ENCODE data around the gene C19orf38.
"Not testable (repeated sequence)": the region's sequence is repeated elsewhere in the genome, so short reads cannot be mapped to it uniquely, and the experiment has no call there.

Gene C19orf38

DNA sequence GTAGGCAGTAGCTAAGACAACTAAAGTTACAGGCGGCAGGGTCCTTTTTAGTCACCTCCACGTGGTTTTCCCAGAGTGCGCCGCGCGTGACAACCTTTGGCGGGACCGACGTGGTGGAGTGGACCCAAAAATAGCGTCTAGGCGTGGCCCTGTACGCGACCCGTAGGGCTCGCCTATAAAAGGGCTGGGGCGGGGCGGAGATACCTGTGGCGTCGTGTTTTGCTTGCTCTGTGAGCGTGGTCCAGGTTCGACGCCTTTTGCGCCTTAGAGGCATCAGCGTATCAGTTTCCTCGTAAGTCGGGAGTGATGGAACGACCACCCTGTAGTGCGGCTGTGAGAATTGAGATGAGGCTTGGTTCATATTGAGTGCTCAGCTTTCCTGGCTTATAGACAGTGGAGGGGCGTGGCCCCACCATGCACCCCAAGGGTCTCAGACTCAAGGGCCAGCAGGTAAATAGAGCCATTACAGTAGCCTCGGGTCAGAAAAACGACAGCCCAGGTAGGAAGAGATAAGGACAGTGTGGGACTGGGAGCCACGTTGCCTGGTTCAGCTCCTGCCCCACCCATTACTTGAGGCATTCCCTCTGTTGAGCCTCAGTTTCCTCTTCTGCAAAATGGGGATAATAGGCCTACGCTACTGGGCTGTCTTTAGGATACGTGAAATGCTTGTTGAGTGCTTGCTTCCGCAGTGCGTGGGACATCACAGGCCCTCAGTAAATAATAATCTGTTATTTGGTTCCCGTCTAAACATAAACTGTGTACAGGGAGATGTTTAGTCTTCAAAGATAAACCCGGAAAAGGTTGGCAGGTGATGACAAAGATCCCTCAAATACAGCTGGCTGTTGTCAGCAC, 11.5 kb upstream of the C19orf38 start:
- peaks cover 23% of the 10 kb centered on the region for H3K36me3 ChIP-seq (ENCODE audit: control insufficient read depth, insufficient read depth, low read length)
- peak overlapping the region; percentile 91 for H3K9ac ChIP-seq (ENCODE audit: low read length)
- H3K9me3 ChIP-seq (ENCODE audit: control insufficient read depth, insufficient read depth, low read depth, low read length): peaks cover 7% of the 10 kb centered on the region; the same call in 1 of the 2 replicates
- H3K4me1 ChIP-seq (ENCODE audit: control insufficient read depth, insufficient read depth, low read length): no peaks in the 10 kb centered on the region
- peak overlapping the region; percentile 99 for H3K27ac ChIP-seq (ENCODE audit: low read depth, low read length)
- H3K27me3 ChIP-seq (ENCODE audit: control insufficient read depth, insufficient read depth, low read length): no peaks in the 10 kb centered on the region
- peak overlapping the region; percentile 80 for H3K4me3 ChIP-seq (ENCODE audit: low read depth, low read length)

DNA sequence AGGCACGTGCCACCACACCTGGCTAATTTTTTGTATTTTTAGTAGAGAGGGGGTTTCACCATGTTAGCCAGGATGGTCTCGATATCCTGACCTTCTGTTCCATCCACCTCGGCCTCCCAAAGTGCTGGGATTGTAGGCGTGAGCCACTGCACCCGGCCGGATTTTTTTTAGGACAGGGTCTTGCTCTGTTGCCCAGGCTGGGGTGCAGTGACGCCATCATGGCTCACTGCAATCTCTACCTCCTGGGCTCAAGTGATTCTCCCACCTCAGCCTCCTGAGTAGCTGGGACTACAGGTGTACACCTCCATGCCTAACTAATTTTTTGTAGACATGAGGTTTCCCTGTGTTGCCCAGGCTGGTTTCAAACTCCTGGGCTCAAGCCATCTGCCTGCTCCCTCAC, 10.6 kb upstream of the C19orf38 start:
- not testable (repeated sequence) for H3K9ac ChIP-seq (ENCODE audit: low read length); H3K27me3 ChIP-seq (ENCODE audit: control insufficient read depth, insufficient read depth, low read length); H3K4me1 ChIP-seq (ENCODE audit: control insufficient read depth, insufficient read depth, low read length); H3K27ac ChIP-seq (ENCODE audit: low read depth, low read length); H3K4me3 ChIP-seq (ENCODE audit: low read depth, low read length); H3K9me3 ChIP-seq (ENCODE audit: control insufficient read depth, insufficient read depth, low read depth, low read length)
- peaks cover 15% of the 10 kb centered on the region for H3K36me3 ChIP-seq (ENCODE audit: control insufficient read depth, insufficient read depth, low read length)

DNA sequence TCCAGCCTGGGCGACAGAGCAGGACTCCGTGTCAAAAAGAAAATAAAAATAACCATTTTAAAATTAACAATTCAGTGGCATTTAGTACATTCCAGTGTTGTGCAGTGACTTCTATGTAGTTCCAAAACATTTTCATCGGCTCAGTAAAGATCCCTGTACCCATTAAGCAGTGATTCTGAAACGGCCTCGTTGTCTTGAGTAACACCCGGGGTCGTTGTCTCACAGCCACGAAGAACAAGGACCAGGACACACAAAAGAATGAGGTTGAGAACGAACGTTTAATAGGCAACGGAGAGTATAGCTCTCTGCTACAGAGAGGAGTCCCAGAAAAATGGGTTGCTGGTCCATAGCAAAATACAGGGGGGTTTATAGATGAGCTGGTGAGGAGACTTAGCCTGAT, 9.8 kb upstream of the C19orf38 start:
- no peak overlapping the region for H3K9ac ChIP-seq (ENCODE audit: low read length)
- no peak overlapping the region for H3K27ac ChIP-seq (ENCODE audit: low read depth, low read length)
- no peaks in the 10 kb centered on the region for H3K27me3 ChIP-seq (ENCODE audit: control insufficient read depth, insufficient read depth, low read length)
- H3K4me1 ChIP-seq (ENCODE audit: control insufficient read depth, insufficient read depth, low read length): no peaks in the 10 kb centered on the region
- peaks cover 7% of the 10 kb centered on the region; the same call in 1 of the 2 replicates for H3K9me3 ChIP-seq (ENCODE audit: control insufficient read depth, insufficient read depth, low read depth, low read length)
- peaks cover 8% of the 10 kb centered on the region for H3K36me3 ChIP-seq (ENCODE audit: control insufficient read depth, insufficient read depth, low read length)
- H3K4me3 ChIP-seq (ENCODE audit: low read depth, low read length): no peak overlapping the region

DNA sequence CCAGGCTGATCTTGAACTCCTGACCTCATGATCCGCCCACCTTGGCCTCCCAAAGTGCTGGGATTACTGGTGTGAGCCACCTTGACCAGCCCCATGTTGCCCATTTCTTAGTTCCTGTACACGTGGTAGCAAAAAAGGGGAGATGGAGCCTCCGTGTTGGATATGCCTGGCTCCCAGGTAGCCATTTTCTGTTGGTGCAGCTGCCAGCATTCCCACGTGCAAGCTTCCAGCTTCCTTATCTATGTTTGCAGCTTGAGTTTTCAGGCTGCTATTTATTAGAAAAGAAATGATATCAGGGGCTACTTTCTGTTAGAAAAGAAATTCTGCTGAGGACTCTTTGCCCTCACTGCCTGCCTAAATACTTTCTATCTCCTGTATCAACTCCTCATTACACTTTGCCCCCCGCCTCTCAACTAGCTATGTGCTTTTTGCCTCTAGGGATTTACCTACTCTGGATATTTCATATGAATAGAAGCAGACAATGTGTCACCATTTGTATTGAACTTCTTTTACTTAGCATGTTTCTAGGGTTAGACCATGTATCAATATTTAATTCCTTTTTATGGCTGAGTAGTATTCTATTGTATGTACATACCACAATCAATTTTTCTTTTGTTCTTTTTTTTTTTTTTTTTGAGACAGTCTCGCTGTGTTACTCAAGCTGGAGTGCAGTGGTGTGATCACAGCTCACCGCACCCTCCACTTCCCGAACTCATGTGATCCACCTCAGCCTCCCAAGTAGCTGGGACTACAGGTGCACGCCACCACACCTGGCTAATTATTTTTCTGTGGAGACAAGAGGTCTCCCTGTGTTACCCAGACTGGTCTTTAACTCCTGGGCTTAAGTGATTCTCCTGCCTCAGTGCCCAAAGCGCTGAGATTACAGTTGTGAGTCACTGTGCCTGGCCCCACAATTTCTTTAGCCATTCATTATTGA, 8.8 kb upstream of the C19orf38 start:
- Histone ChIP-seq H3K9ac (ENCODE audit: low read length) (no peak overlapping the region), H3K9me3 (ENCODE audit: control insufficient read depth, insufficient read depth, low read depth, low read length) (peaks cover 7% of the 10 kb centered on the region; the same call in 1 of the 2 replicates), H3K27me3 (ENCODE audit: control insufficient read depth, insufficient read depth, low read length) (no peaks in the 10 kb centered on the region), H3K4me3 (ENCODE audit: low read depth, low read length) (no peak overlapping the region), H3K4me1 (ENCODE audit: control insufficient read depth, insufficient read depth, low read length) (no peaks in the 10 kb centered on the region), H3K27ac (ENCODE audit: low read depth, low read length) (no peak overlapping the region), H3K36me3 (ENCODE audit: control insufficient read depth, insufficient read depth, low read length) (no peaks in the 10 kb centered on the region)

DNA sequence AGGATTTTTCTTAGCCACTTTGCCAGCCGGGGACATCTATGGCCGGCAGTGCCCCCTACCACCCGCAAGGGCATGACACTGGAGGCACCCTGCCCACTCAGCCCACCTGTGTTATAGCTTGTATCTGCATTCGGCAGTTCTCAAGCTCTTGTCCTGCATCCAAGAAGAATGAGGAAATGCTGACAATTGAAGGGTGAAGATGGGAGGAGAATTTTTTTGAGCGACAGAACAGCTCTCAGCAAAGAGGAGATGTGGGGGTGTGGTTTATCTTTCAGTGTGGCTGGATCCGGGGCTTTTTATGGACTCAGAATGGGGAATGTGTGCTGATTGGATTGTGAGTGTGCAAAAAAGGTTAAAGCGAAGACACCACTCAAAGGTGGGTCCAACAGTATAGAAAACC, 5.4 kb upstream of the C19orf38 start:
- H3K9ac ChIP-seq (ENCODE audit: low read length): no peak overlapping the region
- H3K27ac ChIP-seq (ENCODE audit: low read depth, low read length): no peak overlapping the region
- H3K4me3 ChIP-seq (ENCODE audit: low read depth, low read length): no peak overlapping the region
- H3K36me3 ChIP-seq (ENCODE audit: control insufficient read depth, insufficient read depth, low read length): no peaks in the 10 kb centered on the region
- H3K4me1 ChIP-seq (ENCODE audit: control insufficient read depth, insufficient read depth, low read length): no peaks in the 10 kb centered on the region
- H3K9me3 ChIP-seq (ENCODE audit: control insufficient read depth, insufficient read depth, low read depth, low read length): peaks cover 4% of the 10 kb centered on the region; the same call in 1 of the 2 replicates
- H3K27me3 ChIP-seq (ENCODE audit: control insufficient read depth, insufficient read depth, low read length): no peaks in the 10 kb centered on the region

DNA sequence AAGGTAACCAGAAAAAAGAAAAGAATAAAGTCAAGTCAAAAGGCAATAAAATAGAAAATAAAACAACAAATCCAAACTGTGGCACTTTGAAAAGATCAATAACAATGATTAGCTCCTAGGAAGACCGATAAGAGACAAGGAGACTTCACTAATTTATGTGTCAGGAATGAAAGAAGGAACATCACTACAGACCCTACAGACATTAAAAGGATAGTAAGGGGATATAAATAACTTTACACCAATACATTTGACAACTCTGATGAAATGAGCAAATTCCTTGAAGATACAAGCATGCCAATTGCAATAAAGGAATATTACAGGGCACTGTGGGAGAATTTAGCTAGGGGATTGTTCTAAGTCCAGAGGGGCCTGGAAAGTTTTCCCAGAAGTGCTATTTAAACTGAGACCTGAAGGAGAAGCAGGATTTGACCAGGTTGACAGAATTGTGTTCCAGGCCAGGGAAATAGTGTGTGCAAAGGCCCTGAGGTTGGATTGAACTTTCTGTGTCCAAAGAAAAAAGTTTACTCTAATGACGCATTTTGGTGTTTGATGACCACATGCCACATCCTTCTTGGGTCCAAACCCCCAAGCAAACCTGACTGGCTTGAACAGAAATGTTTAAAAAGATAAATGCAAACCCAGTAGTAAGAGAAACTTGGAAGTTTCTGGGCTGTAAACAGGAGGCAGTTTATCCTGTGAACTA, 1.6 kb upstream of the C19orf38 start:
- Histone ChIP-seq H3K36me3 (ENCODE audit: control insufficient read depth, insufficient read depth, low read length) (no peaks in the 10 kb centered on the region), H3K4me3 (ENCODE audit: low read depth, low read length) (no peak overlapping the region), H3K27me3 (ENCODE audit: control insufficient read depth, insufficient read depth, low read length) (no peaks in the 10 kb centered on the region), H3K4me1 (ENCODE audit: control insufficient read depth, insufficient read depth, low read length) (no peaks in the 10 kb centered on the region), H3K9ac (ENCODE audit: low read length) (no peak overlapping the region), H3K9me3 (ENCODE audit: control insufficient read depth, insufficient read depth, low read depth, low read length) (peaks cover 4% of the 10 kb centered on the region; the same call in 1 of the 2 replicates), H3K27ac (ENCODE audit: low read depth, low read length) (no peak overlapping the region)

DNA sequence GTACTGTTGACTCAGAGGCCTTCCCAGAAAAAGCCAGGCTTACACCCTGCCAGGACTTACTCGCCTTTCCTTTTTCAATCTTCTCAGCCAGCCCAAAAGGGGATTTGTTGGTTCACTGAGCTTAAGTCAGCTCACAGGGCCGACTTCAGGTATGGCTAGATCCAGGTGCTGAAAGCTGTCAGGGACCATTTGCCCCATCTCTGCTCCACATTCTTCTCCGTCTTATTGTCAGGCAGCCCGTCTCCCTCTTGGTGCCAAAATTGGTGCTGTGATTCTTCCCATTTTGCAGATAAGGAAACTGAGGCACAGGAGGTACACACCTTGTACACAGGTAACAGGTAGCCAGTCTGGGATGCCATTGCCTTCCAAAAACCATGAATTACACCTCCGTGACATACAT, 2.4 kb downstream of the C19orf38 start:
- H3K4me1 ChIP-seq (ENCODE audit: control insufficient read depth, insufficient read depth, low read length): no peaks in the 10 kb centered on the region
- no peaks in the 10 kb centered on the region for H3K27me3 ChIP-seq (ENCODE audit: control insufficient read depth, insufficient read depth, low read length)
- H3K36me3 ChIP-seq (ENCODE audit: control insufficient read depth, insufficient read depth, low read length): no peaks in the 10 kb centered on the region
- peaks cover 4% of the 10 kb centered on the region; the same call in 1 of the 2 replicates for H3K9me3 ChIP-seq (ENCODE audit: control insufficient read depth, insufficient read depth, low read depth, low read length)
- no peak overlapping the region for H3K4me3 ChIP-seq (ENCODE audit: low read depth, low read length)
- H3K27ac ChIP-seq (ENCODE audit: low read depth, low read length): no peak overlapping the region
- H3K9ac ChIP-seq (ENCODE audit: low read length): no peak overlapping the region

DNA sequence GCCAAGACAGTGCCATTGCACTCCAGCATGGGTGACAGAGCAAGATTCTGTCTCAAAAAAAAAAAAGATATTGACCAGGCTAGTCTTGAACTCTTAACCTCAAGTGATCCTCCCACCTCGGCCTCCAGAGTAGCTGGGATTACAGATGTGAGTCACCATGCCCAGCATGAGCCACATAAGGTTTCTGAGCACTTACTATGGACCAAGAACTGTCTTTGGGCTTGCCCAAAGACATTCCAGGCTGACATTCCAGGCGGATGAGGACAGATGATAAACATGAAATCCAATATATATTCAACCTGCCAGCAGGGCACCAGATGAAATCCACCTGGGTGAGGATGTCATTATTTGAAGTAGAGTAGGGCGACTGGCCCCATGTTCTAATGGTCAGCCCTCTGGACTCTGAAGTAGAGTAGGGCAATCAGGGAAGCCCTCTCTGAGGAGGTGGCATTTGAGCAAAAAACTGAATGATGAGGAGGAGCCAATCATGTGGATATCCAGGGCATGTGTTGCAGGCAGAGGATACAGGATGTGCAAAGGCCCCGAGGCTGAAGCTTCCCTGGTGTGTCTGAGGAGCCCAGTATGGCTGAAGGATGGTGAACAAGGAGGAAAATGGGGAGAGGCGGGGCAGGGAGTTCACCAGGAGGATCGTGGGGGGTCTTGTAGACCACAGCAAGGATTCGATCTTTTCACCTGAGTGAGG, 4.0 kb downstream of the C19orf38 start:
- Histone ChIP-seq H3K4me3 (ENCODE audit: low read depth, low read length) (no peak overlapping the region), H3K9ac (ENCODE audit: low read length) (no peak overlapping the region), H3K36me3 (ENCODE audit: control insufficient read depth, insufficient read depth, low read length) (no peaks in the 10 kb centered on the region), H3K9me3 (ENCODE audit: control insufficient read depth, insufficient read depth, low read depth, low read length) (no peaks in the 10 kb centered on the region), H3K27me3 (ENCODE audit: control insufficient read depth, insufficient read depth, low read length) (no peaks in the 10 kb centered on the region), H3K27ac (ENCODE audit: low read depth, low read length) (no peak overlapping the region), H3K4me1 (ENCODE audit: control insufficient read depth, insufficient read depth, low read length) (no peaks in the 10 kb centered on the region)

DNA sequence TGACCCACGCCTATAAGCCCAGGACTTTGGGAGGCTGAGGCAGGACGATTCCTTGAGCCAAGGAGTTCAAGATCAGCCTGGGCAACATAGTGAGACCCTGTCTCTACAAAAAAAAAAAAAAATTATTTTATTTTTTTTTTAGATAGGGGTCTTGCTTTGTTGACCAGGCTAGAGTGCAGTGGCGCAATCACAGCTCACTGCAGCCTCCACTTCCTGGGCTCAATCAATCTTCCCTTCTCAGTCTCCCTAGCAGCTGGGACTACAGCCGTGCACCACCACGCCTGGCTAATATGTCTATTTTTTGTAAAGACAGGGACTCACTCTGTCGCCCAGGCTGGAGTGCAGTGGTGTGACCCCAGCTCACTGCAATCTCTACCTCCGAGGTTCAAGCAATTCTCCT, 4.7 kb downstream of the C19orf38 start:
- Histone ChIP-seq H3K4me3 (ENCODE audit: low read depth, low read length) (no peak overlapping the region), H3K4me1 (ENCODE audit: control insufficient read depth, insufficient read depth, low read length) (no peaks in the 10 kb centered on the region), H3K27ac (ENCODE audit: low read depth, low read length) (no peak overlapping the region), H3K36me3 (ENCODE audit: control insufficient read depth, insufficient read depth, low read length) (no peaks in the 10 kb centered on the region), H3K9ac (ENCODE audit: low read length) (no peak overlapping the region), H3K27me3 (ENCODE audit: control insufficient read depth, insufficient read depth, low read length) (no peaks in the 10 kb centered on the region), H3K9me3 (ENCODE audit: control insufficient read depth, insufficient read depth, low read depth, low read length) (no peaks in the 10 kb centered on the region)

DNA sequence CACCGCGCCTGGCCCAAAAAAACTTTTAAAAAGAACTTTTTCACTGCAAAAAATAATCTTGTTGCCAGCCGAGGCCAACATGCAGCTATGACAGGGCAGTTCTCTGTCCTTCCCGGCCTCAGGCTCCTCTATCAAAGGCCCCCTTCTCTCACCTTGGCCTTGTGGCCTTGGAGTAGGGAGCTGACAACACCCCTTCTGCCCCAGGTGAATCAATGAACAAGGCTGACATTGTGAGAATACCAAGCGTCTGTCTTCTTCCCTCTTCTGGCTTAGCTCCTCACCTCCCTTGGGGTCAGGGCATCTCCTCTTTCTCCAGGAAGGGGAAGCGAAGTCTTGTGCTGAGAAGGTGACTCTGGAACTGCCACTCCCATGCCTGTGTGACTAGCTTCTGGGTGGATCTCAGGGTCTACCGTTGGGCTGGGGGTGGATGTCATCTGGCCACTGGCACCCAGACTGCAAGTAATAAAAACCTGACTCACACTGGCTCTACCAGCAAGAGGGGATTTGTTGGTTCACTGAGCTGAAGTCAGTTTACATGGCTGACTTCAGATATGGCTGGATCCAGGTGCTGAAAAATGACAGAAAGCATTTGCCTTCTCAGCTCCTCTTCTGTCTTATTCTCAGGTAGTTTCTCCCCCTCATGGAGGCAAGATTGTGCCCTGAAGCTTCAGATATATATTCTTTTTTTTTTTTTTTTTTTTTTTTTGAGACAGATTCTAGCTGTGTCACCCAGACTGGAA, 6.3 kb downstream of the C19orf38 start:
- Histone ChIP-seq H3K27ac (ENCODE audit: low read depth, low read length) (no peak overlapping the region), H3K4me1 (ENCODE audit: control insufficient read depth, insufficient read depth, low read length) (no peaks in the 10 kb centered on the region), H3K36me3 (ENCODE audit: control insufficient read depth, insufficient read depth, low read length) (no peaks in the 10 kb centered on the region), H3K27me3 (ENCODE audit: control insufficient read depth, insufficient read depth, low read length) (no peaks in the 10 kb centered on the region), H3K4me3 (ENCODE audit: low read depth, low read length) (no peak overlapping the region), H3K9ac (ENCODE audit: low read length) (no peak overlapping the region), H3K9me3 (ENCODE audit: control insufficient read depth, insufficient read depth, low read depth, low read length) (no peaks in the 10 kb centered on the region)
